ENCODE measurements around the gene LSM11. TPM values are rescaled to one million over a fixed set of nuclear protein-coding genes. Genes with fewer than 3 reads are reported as not detected.
"Not testable (repeated sequence)": the region's sequence is repeated elsewhere in the genome, so short reads cannot be mapped to it uniquely, and the experiment has no call there.

LSM11 gene
- total and polyA plus RNA-seq, 2 of the 4 experiments (the other 2 are of a cell fraction) = 1.4 to 3.0 TPM

DNA sequence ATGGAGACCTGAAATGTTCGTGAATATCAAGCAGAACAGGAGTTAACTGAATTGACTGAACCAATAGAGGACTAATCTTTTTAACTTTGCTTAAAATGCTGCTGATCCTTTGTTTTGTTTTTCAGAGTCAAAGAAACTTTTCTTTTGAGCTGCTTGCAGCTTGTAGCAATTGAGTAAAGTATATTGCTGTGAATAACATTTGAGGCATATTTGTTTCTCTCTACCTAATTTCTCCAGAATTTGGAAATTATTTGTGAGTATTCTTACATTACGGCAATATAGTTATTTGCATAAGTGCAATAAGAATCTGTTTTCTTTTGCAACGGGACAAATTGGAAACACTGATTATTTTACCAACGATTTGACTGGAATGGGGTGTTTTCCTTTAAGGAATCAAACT is 44.8 kb upstream of the LSM11 start:
- H3K36me3 ChIP-seq (ENCODE audit: control insufficient read depth, insufficient read depth, low read length); H3K4ac ChIP-seq (ENCODE audit: low read depth, low read length); intact Hi-C loops (cut with micrococcal nuclease); H3K79me1 ChIP-seq (ENCODE audit: low read depth in 1 of 2, low read length in 2 of 2); H4K5ac ChIP-seq (ENCODE audit: low read depth, low read length); H3K4me1 ChIP-seq (ENCODE audit: control insufficient read depth, insufficient read depth, low read length); H2BK120ac ChIP-seq (ENCODE audit: low read depth, low read length); H4K8ac ChIP-seq (ENCODE audit: low read depth in 2 of 2, low read length in 2 of 2); BruUV-seq (replicated peaks); H2AK5ac ChIP-seq (ENCODE audit: low read depth, low read length); H2BK5ac ChIP-seq (ENCODE audit: low read depth, low read length, poor library complexity, severe bottlenecking); ATAC-seq (ENCODE audit: low read depth); H2AFZ ChIP-seq (replicated peaks; ENCODE audit: low read length, poor library complexity); POLR2A ChIA-PET (ENCODE audit: unreplicated experiment); H3K4me2 ChIP-seq (ENCODE audit: low read depth, low read length); H3K56ac ChIP-seq (ENCODE audit: extremely low read depth, insufficient read depth, low read length); H3K27me3 ChIP-seq (ENCODE audit: control insufficient read depth, insufficient read depth, low read length); dilution Hi-C loops (cut with HindIII; ENCODE audit: low sequenced_read_pairs, unreplicated experiment); CTCF ChIA-PET; H3K18ac ChIP-seq (ENCODE audit: low read depth, low read length); H3K23ac ChIP-seq (ENCODE audit: low read depth, low read length); H4K20me1 ChIP-seq (ENCODE audit: insufficient read depth, low read length); H3K9me3 ChIP-seq (ENCODE audit: control insufficient read depth, insufficient read depth, low read length); H3K9ac ChIP-seq (ENCODE audit: low read depth, low read length); H3K4me3 ChIP-seq (ENCODE audit: insufficient read depth, low read depth, low read length); H2AK9ac ChIP-seq (replicated peaks; ENCODE audit: low read depth, low read length, poor library complexity); H2BK15ac ChIP-seq (ENCODE audit: low read depth, low read length); DNase-seq; H3K9me1 ChIP-seq (ENCODE audit: insufficient read depth, low read length); H4K91ac ChIP-seq (ENCODE audit: insufficient read depth, low read depth, low read length); in situ Hi-C loops (cut with MboI; ENCODE audit: low sequenced_read_pairs); H2BK20ac ChIP-seq (ENCODE audit: low read depth, low read length); H3K14ac ChIP-seq (replicated peaks; ENCODE audit: low read depth, low read length); H3K27ac ChIP-seq (ENCODE audit: insufficient read depth, low read length): not testable (repeated sequence)
- WGBS, 2 experiments (ENCODE audit: extremely low coverage in 2 of 2, insufficient read length in 1 of 2) = 80% methylated on average over 1 of the region's 4 CpGs; no CpG with 5 or more reads in 1 of the 2 experiments
